HG03280 (cell line): Measurements from ENCODE around the gene RAB3GAP1.
A peak's percentile ranks its signal among the peaks of the same experiment; 100 is the strongest.
"Not testable (repeated sequence)": the region's sequence is repeated elsewhere in the genome, so short reads cannot be mapped to it uniquely, and the experiment has no call there.

ENCODE experiments used
- ATAC-seq: cut with Tn5 transposase; IDR thresholded peaks from one replicate; pipeline ENCODE4 v1.9.1; 2021; ENCODE audit warnings: mild to moderate bottlenecking, moderate library complexity; ENCODE audit not compliant: unreplicated experiment

Gene RAB3GAP1

DNA sequence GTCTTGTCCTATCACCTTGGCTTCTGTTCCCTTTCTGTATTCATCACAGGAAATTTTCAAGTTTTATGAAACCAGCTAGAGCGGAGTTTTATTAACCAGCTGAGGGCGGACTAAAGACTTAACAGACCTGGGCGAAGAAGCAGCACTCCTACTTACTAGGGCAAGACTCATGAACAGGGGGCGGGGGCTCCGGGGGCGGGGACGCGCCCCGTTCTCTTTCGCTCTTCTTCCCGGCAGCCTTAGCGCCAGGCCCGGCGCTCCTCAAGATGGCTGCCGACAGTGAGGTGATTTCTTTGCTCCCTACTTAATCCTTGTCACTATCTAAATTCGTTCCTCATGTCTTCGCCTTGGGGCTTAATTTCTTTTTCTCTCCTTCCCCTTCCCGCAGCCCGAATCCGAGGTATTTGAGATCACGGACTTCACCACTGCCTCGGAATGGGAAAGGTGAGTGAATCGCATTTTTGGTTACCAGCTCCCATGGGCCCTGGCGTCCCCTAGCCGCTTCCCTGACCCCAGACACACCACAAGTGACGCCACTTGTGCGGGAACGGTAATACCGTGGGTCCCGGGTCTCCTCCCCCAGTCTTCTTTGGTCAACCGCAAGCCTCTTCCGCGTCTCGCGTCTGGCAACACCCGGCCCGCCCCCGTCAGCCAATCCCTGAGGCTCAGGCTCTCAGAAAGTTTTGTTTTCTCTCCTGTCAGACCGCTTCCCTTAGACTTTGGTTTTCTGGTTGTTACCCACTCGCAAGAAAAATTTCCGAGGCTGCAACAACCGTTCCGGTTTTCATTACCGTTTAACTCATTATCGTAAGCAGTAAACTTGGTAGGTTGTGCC is at the start of gene RAB3GAP1:
RAB3GAP1 (plus strand) TSS at position 251 of the 835 bp plus-strand sequence; CDS start at position 267, 16 bp downstream.
- ATAC-seq, result peak; percentile 78

DNA sequence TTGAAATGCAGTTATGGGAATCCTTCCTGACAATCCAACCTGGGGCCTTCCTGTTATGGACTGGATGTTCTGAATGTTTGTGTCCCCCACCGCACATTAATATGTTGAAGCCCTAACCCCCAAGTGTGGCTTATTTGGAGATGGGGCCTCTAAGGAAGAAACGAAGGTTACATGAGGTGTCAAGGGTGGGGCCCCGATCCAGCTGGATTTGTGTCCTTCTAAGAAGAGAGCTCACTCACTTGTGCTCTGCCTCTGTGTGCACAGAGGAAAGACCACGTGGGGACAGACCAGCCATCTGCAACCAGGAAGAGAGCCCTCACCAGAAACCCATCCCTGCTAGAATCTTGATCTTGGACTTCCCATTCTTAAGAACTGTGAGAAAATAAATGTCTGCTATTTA is 49.3 kb upstream of the RAB3GAP1 start:
- ATAC-seq, result no peak

DNA sequence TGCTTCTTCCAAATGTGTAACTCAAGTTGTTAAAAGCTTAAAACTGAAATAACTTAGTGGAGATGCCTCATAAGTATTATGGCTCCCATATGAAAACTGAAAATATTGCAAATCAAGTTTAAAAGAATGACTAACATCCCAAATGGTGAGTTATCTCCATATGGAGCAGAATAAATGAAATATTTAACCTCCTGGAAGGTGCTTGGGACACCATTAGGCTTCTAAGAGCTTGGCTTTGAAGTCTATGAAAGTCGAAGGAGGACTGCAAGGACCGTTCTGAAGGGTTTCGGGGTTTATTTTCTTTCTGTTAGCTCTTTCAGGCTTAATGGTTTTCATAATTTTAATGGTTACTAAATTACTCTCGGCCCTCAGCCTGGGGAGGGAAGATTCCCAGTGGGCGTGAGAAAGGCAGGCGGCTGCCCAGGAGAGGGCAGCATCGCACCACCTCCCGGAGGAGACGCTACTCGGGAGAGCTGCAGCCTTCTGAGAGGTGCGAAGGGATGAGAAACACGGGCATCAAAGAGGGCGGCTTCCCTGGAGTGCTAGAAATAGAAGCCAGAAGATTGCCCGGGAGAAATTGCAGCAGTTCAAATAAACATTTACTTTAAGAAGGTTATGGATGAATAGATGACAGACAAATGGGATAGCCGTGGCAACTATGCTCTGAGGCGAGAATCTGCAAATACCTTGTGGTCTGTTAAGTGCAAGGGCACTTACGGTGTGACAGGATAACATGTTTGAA is 47.9 kb upstream of the RAB3GAP1 start:
- peak; percentile 92 for ATAC-seq

DNA sequence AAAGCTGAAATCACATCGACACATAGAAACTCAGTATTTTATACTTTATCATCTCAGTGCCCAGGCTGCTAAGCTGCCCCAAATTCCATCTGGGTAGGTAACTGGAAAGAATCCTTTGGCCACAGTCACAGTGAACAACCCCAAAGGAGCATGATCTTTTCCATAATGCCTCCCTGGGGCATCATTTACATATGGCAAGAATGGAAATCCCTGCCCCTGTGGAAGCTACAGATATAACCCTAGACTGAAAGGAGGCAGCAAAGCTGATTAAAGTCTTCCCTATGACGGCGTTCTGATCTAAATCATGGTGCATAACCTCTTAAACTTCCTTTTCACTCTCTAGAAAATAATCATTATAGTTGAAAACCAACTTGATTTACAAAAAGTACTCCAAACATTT is 46.3 kb upstream of the RAB3GAP1 start:
- no peak for ATAC-seq

DNA sequence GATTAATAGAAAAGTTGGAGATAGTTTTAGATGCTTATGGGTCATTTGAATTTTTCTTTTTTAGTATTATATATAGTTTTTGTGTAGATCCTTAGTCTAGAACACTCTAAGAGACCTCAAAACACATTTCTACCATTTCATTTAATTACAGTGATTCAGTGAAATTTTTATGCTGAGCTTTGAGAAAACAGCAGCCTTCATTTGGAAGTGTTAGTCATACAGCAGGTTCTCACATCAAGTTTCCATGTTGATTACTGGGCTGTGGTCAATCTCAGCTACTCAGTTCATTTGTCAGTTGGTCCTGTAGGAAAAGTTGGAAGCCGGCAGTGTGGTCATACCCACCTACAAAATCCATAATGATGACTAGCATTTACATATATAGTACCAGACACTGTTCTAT is 42.8 kb upstream of the RAB3GAP1 start:
- no peak for ATAC-seq

DNA sequence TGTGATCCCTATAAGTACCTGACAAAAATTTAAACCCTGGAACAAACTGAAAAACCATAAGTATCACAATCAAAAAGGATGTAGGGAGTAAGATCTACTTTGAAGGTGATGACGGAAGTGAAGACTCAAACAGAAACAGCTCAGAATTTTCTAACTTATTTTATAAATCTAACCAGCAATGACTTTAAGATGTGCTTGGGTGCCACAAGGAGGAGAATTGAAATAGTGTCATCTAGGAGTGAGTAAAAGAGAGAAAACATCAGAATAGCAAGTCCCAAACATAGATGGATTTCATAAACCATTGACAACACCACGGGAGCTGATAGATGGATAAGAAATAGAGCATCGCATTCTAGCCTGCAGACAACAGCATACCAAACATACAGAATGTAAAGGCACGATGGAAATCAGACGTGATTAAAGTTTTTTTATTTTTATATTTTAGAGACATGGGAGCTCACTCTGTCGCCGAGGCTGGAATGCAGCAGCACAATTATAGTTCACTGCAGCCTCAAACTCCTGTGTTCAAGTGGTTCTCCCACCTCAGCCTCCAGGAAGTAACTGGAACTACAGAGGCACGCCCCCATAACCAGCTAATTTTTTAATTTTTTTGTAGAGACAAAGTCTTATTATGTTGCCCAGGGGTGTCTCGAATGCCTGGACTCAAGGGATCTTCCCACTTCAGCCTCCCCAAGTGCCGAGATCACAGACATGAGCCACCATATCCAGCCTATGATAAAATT is 41.7 kb upstream of the RAB3GAP1 start:
- no peak for ATAC-seq

DNA sequence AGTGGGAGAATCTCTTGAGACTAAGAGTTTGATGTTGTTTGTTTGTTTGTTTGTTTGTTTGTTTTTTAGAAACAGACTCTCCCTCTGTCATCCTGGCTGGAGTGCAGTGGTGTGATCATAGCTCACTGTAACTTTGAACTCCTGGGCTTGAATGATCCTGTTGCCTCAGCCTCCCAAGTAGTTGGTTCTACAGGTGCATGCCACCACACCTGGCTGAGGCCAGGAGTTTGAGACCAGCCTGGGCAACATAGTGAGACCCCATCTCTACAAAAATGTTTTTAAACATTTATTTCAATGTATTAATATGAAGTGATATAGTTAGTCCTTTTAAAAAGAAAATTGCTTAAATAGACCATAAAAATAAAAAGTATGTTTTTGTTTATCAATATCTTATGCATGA is 40.5 kb upstream of the RAB3GAP1 start:
- no peak for ATAC-seq

DNA sequence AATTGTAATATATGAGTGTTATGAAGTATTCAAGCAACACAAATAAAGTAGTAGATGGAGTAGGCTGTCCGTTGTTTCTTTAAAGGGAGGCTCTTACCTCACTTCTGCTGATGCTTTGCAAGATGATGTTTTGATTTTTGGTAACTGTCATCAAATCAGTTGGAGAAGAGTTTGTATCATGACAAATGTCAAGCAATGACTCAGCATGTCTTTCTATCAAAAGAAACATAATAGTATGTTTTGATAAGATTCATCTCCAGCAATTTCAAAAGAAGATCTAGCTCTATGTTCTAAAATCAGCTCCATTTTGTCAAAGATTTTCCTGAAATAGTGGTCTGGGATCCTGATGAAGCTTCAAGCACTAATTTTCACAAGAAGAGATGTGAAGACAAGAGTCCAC is 30.5 kb upstream of the RAB3GAP1 start:
- ATAC-seq, result no peak

DNA sequence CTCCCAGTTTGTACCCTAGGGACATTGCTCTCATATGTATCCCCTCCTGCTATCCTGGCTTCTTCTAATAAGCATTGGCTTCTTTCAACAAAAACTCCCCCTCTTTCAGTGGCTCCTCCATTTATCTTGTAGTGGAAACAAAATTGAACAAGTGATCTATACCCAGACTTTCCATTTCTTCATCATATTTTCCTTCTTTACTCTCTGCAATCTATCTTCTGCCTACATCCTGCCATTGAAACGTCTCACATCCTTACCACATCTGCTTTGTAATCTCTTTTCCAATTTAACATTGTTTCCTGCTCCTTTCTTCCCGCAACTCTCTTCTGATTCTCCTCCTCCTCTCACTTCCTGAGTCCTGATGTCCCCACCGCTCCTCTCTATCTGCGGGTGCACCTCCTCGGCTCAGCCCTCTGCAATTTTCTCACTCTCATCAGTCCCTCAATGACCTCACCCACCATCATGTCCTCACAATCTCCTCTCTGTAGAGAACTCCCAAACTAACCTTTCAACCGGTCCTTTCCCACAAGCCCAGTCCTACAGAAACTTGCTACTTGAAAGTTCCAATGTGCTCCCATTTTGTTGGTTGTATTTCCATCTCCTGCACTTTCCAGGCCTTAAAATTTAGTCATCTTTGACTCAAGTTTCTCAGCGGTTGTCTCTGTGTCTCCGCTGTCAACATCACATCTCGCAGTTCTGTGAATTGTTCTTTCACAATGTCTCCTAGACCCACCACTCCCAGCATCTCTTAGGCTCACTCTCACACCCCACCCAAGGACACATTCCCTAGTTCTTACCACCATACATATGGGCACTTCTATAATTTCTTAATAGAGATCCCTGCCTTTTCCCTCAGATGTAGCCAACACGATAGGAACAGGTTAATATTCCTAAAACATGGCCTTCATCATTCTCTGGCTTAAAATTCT is 28.9 kb upstream of the RAB3GAP1 start:
- no peak for ATAC-seq

DNA sequence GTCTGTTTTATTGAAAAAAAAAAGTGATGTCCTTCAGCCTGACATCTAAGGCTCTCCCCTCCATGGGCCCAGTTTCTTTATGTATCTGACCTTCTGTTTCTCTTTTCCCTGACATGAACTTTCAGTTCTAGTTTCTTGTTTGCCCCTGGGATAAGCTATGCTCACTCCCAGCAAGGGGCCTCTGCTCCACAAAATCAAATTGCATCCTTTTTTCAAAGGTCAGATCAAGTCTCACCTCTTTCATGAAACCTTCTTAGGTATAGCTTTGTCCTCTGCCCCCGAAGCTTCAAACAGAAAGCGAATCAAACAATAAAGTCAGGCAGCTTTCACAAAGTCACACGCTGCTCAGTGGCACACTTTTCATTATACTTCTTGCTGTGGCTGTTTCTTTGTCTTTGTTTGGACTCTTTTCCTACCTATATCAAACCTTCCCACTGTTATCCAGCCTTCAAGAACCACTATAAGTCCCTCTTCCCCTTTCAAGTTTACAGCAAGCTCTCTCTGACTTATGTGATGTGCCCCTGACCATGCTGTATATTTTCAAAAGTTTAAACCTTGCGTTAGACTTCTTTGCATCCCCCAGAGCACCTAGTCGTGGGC is 28.1 kb upstream of the RAB3GAP1 start:
- ATAC-seq, result no peak

DNA sequence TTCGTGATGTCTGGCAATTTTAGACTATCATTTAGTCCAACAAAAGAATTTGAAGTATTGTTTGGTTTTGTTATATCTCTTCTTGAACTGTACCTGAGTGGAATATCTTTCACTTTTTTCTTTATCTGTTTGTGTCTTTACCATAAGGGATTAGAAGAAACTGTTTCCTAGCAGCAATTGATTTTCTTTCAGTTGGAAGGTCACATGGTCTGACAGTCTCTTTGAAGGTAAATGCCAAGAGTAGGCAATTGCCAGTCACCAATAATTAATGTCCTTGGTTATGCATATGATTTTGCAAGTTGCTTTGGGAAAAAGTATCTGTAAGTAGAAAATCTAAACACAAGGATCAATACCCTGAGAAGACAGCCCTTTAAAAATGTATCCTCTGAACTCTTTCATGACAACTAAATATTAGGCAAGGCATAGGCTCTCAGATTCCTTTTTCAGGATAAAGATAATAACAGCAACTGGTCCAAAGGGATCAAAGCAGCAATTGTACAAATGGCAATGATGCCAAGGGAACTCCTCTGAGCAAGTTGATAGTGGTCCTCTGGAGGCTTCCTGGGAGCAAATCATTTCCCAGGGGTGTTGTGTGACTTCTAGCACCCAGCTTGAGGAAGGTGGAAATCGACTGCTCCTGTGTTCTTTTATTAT is 22.5 kb upstream of the RAB3GAP1 start:
- ATAC-seq, result no peak

DNA sequence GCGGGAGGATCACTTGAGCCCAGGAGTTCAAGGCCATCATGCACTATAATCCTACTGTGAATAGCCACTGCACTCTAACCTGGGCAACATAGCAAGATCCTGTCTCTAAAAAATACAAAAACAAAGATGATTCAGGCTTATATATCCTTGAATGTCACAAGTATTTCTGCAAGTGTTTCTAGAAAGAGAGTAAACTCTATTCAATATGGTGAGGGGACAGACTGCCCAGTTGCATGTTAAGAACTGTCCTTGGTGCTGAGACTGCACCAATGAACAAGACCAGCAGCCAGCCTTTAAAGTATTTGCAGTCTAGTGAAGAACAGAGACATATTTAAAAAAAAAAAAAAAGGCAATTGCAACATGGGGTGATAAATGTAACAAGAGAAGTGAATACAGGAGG is 21.3 kb upstream of the RAB3GAP1 start:
- no peak for ATAC-seq

DNA sequence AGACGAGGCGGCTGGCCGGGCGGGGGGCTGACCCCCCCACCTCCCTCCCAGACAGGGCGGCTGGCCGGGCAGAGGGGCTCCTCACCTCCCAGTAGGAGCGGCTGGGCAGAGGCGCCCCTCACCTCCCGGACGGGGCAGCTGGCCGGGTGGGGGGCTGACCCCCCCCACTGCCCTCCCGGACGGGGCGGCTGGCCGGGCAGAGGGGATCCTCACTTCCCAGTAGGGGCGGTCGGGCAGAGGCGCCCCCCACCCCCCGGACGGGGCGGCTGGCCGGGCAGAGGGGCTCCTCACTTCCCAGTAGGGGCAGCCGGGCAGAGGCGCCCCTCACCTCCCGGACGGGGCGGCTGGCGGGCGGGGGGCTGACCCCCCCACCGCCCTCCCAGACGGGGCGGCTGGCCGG is 18.9 kb upstream of the RAB3GAP1 start:
- not testable (repeated sequence) for ATAC-seq

DNA sequence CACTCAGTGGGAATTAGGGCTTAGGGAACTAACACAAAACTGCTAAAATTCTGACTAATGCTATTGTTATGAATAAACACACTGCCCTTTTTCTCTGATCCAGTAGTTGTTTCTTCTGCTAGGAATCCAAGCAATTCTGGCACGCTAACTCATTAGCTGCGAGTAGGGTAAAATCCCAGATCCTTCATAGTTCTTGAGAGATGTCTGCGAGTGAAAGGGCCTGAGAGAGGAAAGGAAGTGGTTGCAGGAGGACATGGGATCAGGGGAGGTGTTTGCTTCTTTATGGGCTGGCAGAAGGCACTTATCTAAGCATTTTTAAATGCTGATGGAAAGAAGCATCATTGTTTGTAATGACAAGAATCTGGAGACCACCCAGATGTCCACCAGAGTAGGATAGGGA is 14.3 kb upstream of the RAB3GAP1 start:
- ATAC-seq, result no peak

DNA sequence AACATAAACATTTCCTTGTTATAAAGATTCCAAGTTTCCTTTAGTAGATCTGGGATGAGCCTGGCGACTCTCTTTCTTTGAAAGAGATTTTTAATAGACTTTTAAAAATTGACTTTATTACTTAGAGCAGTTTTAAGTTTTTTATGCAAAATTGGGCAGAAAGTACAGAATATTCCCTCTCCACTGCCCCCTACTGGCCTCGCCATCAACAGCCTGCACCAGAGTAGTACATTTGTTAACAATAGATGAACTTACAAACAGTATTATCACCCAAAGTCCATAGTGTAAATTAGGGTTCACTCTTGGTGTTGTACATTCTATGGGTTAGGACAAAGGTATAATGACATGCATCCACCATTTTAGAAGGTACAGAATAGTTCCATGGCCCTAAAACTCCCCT is 8.7 kb upstream of the RAB3GAP1 start:
- ATAC-seq, result no peak

DNA sequence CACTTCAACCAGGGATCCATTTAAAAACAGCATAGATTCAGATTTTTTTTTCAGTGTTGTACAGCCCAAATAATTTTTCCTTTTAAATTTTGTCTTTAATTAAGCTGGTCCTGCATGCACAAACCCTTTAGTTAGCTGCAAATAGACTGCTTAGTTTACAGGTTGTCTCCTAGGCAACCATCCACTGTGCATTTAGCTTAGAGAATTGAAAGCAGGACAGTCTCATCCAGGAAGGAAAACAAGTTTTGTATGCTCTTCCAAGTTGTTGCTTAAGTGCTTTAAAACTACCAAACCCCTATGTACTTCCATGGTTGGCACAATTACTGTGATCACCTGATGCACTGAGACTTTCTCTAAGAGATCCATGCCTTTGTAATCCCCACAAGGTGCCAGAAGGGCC is 4.8 kb upstream of the RAB3GAP1 start, which contains the start of gene MAP3K19:
MAP3K19 (minus strand) TSS at position 148 of the 400 bp plus-strand sequence. CDS start 22,800 bp downstream, outside the sequence.
- no peak for ATAC-seq

DNA sequence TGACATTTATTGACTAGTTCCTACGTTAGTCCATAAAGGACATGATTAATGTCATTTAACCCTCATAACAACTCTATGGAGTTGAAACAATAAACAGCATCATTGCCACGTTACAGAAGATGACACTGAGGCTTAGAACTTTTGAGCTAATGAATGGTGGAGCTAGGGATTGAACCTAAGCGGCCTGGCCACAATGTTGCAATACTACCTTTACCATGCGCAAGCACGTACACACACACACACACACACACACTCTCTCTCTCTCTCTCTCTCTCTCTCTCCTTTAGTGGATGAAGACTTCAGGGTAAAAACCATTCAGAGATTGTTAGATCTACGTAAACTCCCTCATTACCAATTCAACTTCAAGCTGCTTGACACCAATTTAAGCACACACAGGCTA is 4.0 kb upstream of the RAB3GAP1 start:
- ATAC-seq, result no peak

DNA sequence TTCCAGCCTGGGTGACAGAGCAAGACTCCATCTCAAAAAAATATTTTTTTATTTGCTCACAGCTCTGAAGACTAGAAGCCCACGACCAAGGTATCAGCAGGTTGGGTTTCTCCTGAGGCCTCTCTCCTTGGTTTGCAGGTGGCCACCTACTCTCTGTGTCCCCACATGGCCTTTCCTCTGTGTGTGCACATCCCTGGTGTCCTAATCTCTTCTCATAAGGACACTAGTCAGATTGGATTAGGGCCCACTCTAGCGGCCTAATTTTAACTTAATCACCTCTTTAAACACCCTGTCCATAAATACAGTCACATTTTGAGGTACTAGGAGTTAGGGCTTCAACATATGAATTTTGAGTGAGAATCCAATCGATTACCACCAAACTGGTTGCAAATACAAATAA is 2.0 kb upstream of the RAB3GAP1 start:
- ATAC-seq, result no peak

DNA sequence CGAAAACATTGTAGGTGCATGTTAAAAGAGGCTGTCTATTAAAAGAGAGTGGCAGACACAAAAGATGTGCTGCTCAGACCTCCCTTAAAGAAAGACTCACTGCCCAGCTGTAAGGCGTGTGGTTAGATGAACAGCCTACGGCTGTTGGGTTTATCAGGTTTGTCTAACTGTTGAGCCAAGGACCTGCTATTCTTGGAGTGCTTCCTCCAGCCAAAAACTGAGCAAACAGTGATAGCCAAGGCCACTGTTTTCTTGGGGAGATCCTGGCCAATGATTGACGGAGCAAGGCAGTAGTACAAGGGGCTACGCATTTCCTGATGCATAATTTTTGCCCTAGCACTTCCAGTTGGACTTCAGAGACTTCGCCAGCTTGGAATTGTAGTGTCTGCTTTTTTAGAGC is 1.4 kb upstream of the RAB3GAP1 start:
- no peak for ATAC-seq
